Ascending aorta (tissue), 2 donors: Measurements from ENCODE around the gene RPS6KA2. TPM values are rescaled to one million over a fixed set of nuclear protein-coding genes. Genes with fewer than 3 reads are reported as not detected.
A peak's percentile ranks its signal among the peaks of the same experiment; 100 is the strongest.

Experiments
- DNase-seq, 2 donors: peaks; one replicate each; pipeline ENCODE4 v3.0.0-alpha.2; 2019; ENCODE audit warnings: low spot score in 2 of 2
- H3K27ac ChIP-seq, 2 donors: fragments of 200-600 bp; sonication (generic); one replicate each; pipeline ENCODE4 v1.5.1; 2016 to 2017; ENCODE audit warnings: mild to moderate bottlenecking in 1 of 2
- H3K27me3 ChIP-seq: fragments of 200-600 bp; sonication (generic); one replicate; pipeline ENCODE4 v1.5.1; 2017
- H3K36me3 ChIP-seq, 2 donors: fragments of 200-600 bp; sonication (generic); one replicate each; pipeline ENCODE4 v1.5.1; 2016
- H3K4me1 ChIP-seq, 2 donors: fragments of 200-600 bp; sonication (generic); one replicate each; pipeline ENCODE4 v1.5.1; 2016 to 2017; ENCODE audit warnings: mild to moderate bottlenecking in 1 of 2
- H3K4me3 ChIP-seq, 2 donors: fragments of 200-600 bp; sonication (generic); one replicate each; pipeline ENCODE4 v1.5.1; 2016 to 2017; ENCODE audit warnings: mild to moderate bottlenecking in 1 of 2
- H3K9me3 ChIP-seq, 2 donors: fragments of 200-600 bp; sonication (generic); one replicate each; pipeline ENCODE4 v1.5.1; 2016
- intact Hi-C: fragments of 100-400 bp; cut with DNase I; formaldehyde crosslinking; loops from one replicate; pipeline ENCODE4 v1.15.1; 2023
- total RNA-seq: library from RNA; depleted of rRNA; stranded (reverse); fragments of >200 nt; gene quantifications from one replicate; pipeline ENCODE4 v1.1.0, GENCODE V29; 2016
- TF ChIP-seq, protein P1 (sequence below), 3 experiments: fragments of 200-600 bp in 2 of 3; fragments of 450-650 bp in 1 of 3; sonication (generic) in 2 of 3; IDR thresholded peaks; one replicate each; pipeline ENCODE4 v1.5.1; 2016 to 2019; ENCODE audit warnings: antibody characterized with exemption in 3 of 3, mild to moderate bottlenecking in 1 of 3, moderate library complexity in 1 of 3

The RPS6KA2 gene
- total RNA-seq, 1 donor from 2014 or later: 196 TPM

DNA sequence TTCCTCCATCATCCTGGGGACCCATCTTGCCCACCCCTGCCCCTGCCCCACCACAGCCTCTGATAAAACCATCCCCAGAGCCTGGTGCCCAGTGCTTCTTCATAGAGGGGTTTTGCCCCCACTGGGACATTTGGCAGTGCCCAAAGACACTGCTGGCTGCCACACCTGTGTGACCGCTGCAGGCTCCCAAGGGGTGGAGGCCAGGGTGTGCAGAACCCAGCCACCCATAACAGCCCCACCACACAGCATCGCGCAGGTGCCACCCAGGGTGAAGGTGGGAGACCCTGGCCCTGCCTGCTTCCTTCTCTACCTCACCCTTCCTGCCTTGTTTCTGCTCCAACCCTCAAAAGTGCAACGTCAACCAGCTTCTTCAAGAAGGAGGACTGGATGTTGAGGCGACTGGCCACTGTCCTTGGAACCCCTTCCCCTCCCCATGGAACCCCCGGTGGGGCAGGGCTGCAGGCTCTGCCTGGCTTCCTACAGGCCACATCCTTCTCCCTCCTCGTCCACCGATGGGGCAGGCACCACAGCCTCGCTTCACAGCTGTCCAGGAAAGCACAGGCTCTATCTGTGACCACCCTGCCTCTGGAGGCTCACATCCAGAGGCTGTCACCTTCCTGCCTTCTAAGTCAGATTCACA, 165.1 kb downstream of the RPS6KA2 start:
- no peaks in the 10 kb centered on the region for H3K27me3 ChIP-seq
- H3K27ac ChIP-seq: no peak overlapping the region
- TF ChIP-seq, protein P1, sequence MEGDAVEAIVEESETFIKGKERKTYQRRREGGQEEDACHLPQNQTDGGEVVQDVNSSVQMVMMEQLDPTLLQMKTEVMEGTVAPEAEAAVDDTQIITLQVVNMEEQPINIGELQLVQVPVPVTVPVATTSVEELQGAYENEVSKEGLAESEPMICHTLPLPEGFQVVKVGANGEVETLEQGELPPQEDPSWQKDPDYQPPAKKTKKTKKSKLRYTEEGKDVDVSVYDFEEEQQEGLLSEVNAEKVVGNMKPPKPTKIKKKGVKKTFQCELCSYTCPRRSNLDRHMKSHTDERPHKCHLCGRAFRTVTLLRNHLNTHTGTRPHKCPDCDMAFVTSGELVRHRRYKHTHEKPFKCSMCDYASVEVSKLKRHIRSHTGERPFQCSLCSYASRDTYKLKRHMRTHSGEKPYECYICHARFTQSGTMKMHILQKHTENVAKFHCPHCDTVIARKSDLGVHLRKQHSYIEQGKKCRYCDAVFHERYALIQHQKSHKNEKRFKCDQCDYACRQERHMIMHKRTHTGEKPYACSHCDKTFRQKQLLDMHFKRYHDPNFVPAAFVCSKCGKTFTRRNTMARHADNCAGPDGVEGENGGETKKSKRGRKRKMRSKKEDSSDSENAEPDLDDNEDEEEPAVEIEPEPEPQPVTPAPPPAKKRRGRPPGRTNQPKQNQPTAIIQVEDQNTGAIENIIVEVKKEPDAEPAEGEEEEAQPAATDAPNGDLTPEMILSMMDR (IDR thresholded peaks at IDR 0.05): no peak
- H3K4me1 ChIP-seq: peaks cover 0 to 14% of the 10 kb centered on the region in 2 donors
- DNase-seq: no peak
- intact Hi-C loops: no loop called here
- peaks cover 0 to 24% of the 10 kb centered on the region in 2 donors for H3K36me3 ChIP-seq
- H3K4me3 ChIP-seq: no peak overlapping the region
- H3K9me3 ChIP-seq: no peaks in the 10 kb centered on the region

DNA sequence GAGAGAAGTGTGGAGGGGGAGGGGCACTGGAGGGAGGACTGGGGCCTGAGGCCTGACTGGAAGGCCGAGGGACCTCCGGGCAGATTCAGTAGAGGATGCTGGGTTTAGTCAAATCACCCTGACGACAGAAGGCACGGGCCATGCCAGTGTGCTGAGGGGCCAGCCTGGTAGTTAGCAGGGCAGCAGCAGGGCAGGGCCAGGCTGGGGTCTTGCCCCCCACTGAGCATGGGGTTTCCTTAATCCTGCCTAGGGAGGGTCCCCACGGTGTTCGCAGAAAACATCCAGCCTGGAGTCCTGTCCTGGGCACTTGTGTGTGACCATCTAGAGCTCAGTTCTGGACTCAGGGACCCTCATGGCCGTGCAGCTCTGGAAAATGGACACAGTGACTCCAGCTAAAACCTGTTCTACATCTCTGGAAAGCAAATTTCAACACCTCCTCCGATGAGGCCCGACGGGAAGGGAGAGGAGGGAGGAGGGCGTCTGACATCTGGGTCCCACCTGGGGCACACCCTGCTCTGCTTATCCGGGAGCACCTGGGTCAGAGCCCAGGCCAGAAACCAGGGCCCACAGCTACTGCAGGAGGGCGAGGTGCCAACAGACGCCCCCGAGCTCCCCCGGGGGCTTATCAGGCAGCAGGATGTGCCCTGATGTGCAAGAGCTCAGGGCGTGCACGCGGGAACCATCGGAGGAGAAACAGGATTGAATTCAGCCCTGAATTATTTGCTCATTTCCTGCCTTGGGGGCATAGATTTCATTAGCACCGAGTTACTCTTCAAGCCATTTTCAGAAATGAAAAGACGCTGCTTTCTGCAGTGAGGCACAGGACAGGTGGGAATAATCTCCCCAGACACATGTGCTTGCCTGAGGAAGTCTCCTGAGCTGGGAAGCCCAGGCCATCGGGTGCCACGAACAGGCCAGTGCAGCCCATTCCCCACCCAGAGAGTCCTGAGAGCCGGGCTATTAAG, 166.3 kb downstream of the RPS6KA2 start:
- peaks cover 0 to 24% of the 10 kb centered on the region in 2 donors for H3K36me3 ChIP-seq
- H3K4me1 ChIP-seq: peaks cover 0 to 10% of the 10 kb centered on the region in 2 donors
- TF ChIP-seq, protein P1 (IDR thresholded peaks at IDR 0.05): no peak
- H3K27me3 ChIP-seq: no peaks in the 10 kb centered on the region
- DNase-seq: no peak
- intact Hi-C loops: no loop called here
- no peak overlapping the region for H3K4me3 ChIP-seq
- H3K9me3 ChIP-seq: no peaks in the 10 kb centered on the region
- H3K27ac ChIP-seq: no peak overlapping the region

DNA sequence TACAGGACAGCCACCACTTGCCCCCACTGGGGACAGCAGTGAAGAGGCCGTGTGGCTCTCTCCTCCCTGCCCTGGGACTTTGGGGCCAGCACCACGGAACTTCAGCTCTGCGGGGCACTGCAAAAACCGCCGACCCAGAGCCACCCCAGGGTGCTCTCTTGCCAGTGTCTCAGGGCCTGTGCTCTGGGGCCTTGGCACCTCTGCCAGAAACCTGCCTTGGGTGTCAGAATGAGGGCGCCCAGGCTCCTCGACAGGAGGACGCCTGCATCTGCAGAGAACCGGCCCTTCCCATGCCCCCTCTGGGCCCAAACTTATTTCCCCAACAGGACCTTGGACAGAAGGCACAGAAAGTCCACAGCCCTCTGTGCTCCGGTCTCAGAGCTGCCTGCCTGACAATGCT, 167.1 kb downstream of the RPS6KA2 start:
- intact Hi-C loops: no loop called here
- Histone ChIP-seq H3K27ac (no peak overlapping the region), H3K9me3 (no peaks in the 10 kb centered on the region), H3K4me3 (no peak overlapping the region), H3K27me3 (no peaks in the 10 kb centered on the region), H3K4me1 (peaks cover 0 to 4% of the 10 kb centered on the region in 2 donors), H3K36me3 (peaks cover 0 to 24% of the 10 kb centered on the region in 2 donors)
- TF ChIP-seq, protein P1 (IDR thresholded peaks at IDR 0.05): no peak
- peak in 1 of 2 donors; percentile 54 for DNase-seq

DNA sequence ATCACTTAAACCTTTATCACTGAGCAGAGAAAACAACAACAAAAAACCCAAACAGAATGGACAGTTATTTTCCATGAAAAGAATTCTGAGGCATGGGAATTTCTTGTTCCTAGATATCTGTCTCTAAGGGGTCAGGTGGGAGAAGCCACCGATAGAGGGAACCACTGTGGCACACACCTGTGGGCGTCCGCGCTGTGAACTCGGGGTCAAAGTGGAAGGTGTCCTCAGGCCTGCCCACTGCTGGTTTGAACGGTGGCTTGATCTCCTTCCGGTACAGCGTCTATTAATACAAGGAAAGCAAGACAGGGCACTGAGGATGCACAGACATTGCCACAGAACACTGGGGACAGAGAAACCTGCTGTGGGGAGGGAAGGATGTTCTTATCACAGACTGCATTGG, 167.8 kb downstream of the RPS6KA2 start:
- intact Hi-C loops: no loop called here
- Histone ChIP-seq H3K4me1 (no peaks in the 10 kb centered on the region), H3K4me3 (no peak overlapping the region), H3K27ac (no peak overlapping the region), H3K36me3 (peaks cover 0 to 24% of the 10 kb centered on the region in 2 donors), H3K9me3 (no peaks in the 10 kb centered on the region), H3K27me3 (no peaks in the 10 kb centered on the region)
- peak in 1 of 2 donors; percentile 5 for DNase-seq
- TF ChIP-seq, protein P1 (IDR thresholded peaks at IDR 0.05): no peak

DNA sequence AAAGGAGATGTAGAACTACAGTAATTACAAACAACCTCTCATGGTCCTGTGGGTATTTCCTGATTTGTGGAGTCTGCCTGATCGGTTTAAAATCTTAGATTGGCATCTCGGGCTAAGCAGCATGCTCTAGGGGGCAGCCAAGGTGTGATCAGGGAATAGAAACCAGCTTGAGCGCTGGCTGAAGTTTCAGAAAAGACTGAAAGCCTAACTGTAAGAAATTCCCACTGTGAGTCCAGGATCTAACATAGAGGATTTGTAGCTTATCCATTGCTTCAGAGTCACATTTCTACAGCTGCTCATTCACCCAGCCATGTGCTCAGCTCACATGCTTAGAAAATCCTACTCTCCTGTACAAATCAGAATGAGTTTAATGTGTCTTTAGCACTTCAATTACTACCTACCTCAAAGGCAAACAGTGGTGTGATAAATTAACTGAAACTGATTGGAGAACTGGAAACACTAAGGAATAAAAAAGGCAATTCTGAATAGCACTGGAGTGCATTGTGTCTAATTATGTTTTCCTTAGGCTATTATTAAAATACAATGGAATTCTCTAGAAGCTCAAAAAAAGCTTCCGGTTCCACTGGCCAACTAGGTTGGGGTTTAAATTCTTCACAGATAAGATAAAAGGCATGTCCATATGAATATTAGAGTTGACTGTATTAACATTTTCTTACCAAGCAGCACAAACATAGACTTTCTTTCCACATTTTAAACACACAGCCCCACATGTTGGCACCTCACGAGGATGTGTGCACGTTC, 170.5 kb downstream of the RPS6KA2 start:
- Histone ChIP-seq H3K36me3 (peaks cover 0 to 18% of the 10 kb centered on the region in 2 donors), H3K27me3 (no peaks in the 10 kb centered on the region), H3K27ac (no peak overlapping the region), H3K4me3 (no peak overlapping the region), H3K9me3 (no peaks in the 10 kb centered on the region), H3K4me1 (no peaks in the 10 kb centered on the region)
- TF ChIP-seq, protein P1 (IDR thresholded peaks at IDR 0.05): peak in 1 of 3 experiments; percentile 52
- DNase-seq: peak in 1 of 2 donors; percentile 61
- intact Hi-C loops: no loop called here
